Cardiac muscle cell (in vitro differentiated cells and primary cell): Measurements from ENCODE around the gene RBM23. TPM values are rescaled to one million over a fixed set of nuclear protein-coding genes. Genes with fewer than 3 reads are reported as not detected.

Experiments
- DNase-seq, 2 donors: peaks; one replicate each; pipeline versions ENCODE4 v3.0.0 to v3.0.0-alpha.2; 2010 to 2017; ENCODE audit warnings: low read depth in 1 of 2, low spot score in 1 of 2
- H3K27ac ChIP-seq: fragments of 200-600 bp; sonication (generic); 2 replicates; pipeline ENCODE4 v1.5.1; 2016
- H3K27me3 ChIP-seq: fragments of 200-600 bp; sonication (generic); 2 replicates; pipeline ENCODE4 v1.6.0; 2016; ENCODE audit warnings: control low read depth
- H3K36me3 ChIP-seq: fragments of 200-600 bp; sonication (generic); 2 replicates; pipeline ENCODE4 v1.5.1; 2016; ENCODE audit warnings: control low read depth
- H3K4me1 ChIP-seq: fragments of 200-600 bp; sonication (generic); 2 replicates; pipeline ENCODE4 v1.8.1; 2017; ENCODE audit warnings: low read depth, mild to moderate bottlenecking, mixed run types
- H3K4me3 ChIP-seq: fragments of 200-600 bp; sonication (generic); 2 replicates; pipeline ENCODE4 v1.5.1; 2016; ENCODE audit warnings: mild to moderate bottlenecking
- H3K9me3 ChIP-seq: fragments of 200-600 bp; sonication (generic); 2 replicates; pipeline ENCODE4 v1.5.1; 2017; ENCODE audit warnings: low read depth, mild to moderate bottlenecking, control low read depth
- CTCF ChIP-seq: IDR thresholded peaks from 2 replicates; pipeline ENCODE4 v1.5.1; 2012; ENCODE audit warnings: low read depth, mild to moderate bottlenecking, low read length
- polyA plus RNA-seq: library from polyadenylated mRNA; unstranded; fragments of >200 nt; fragmentation: Nextera tagmentation; extraction: Ambion mirVana; gene quantifications from 2 replicates; pipeline ENCODE4 v1.2.1, GENCODE V29; 2016
- total RNA-seq: library from RNA; depleted of rRNA; stranded (reverse); fragments of >200 nt; gene quantifications from 2 replicates; pipeline ENCODE4 v1.2.3, GENCODE V29; 2016

RBM23 gene
- total and polyA plus RNA-seq, 2 experiments from 2014 or later: 93.4 to 107 TPM

- Histone ChIP-seq H3K27ac (no peak overlapping the region), H3K27me3 (no peaks in the 10 kb centered on the region), H3K9me3 (no peaks in the 10 kb centered on the region), H3K36me3 (peaks cover 6% of the 10 kb centered on the region), H3K4me3 (no peak overlapping the region), H3K4me1 (peaks cover 8% of the 10 kb centered on the region)
- TF ChIP-seq CTCF: no peak
- DNase-seq: no peak
Measured at GRCh38 chr14:22896356-22896755, 22.6 kb downstream of the RBM23 start.

GRCh38 chr14:22895402-22895801, 23.5 kb downstream of the RBM23 start:
- Histone ChIP-seq H3K9me3 (no peaks in the 10 kb centered on the region), H3K36me3 (no peaks in the 10 kb centered on the region), H3K4me1 (peaks cover 8% of the 10 kb centered on the region), H3K4me3 (no peak overlapping the region), H3K27ac (no peak overlapping the region), H3K27me3 (no peaks in the 10 kb centered on the region)
- TF ChIP-seq CTCF: no peak
- DNase-seq: no peak

- Histone ChIP-seq H3K9me3 (no peaks in the 10 kb centered on the region), H3K27me3 (no peaks in the 10 kb centered on the region), H3K4me3 (no peak overlapping the region), H3K36me3 (no peaks in the 10 kb centered on the region), H3K4me1 (peaks cover 8% of the 10 kb centered on the region), H3K27ac (no peak overlapping the region)
- no peak for DNase-seq
- TF ChIP-seq CTCF: no peak
Measured at GRCh38 chr14:22893706-22894105, 25.2 kb downstream of the RBM23 start.

- Histone ChIP-seq H3K9me3 (no peaks in the 10 kb centered on the region), H3K4me3 (no peak overlapping the region), H3K36me3 (no peaks in the 10 kb centered on the region), H3K4me1 (peaks cover 5% of the 10 kb centered on the region), H3K27ac (no peak overlapping the region), H3K27me3 (no peaks in the 10 kb centered on the region)
- no peak for DNase-seq
- TF ChIP-seq CTCF: no peak
Measured at GRCh38 chr14:22892488-22892887, 26.5 kb downstream of the RBM23 start.

GRCh38 chr14:22890416-22890815, 28.5 kb downstream of the RBM23 start:
- no peak for DNase-seq
- H3K4me1 ChIP-seq: peaks cover 6% of the 10 kb centered on the region
- no peaks in the 10 kb centered on the region for H3K36me3 ChIP-seq
- no peak overlapping the region for H3K27ac ChIP-seq
- H3K9me3 ChIP-seq: no peaks in the 10 kb centered on the region
- H3K4me3 ChIP-seq: no peak overlapping the region
- H3K27me3 ChIP-seq: no peaks in the 10 kb centered on the region
- TF ChIP-seq CTCF: no peak

GRCh38 chr14:22888662-22889061, 30.3 kb downstream of the RBM23 start:
- no peak overlapping the region for H3K4me3 ChIP-seq
- no peaks in the 10 kb centered on the region for H3K27me3 ChIP-seq
- H3K9me3 ChIP-seq: no peaks in the 10 kb centered on the region
- no peak overlapping the region for H3K27ac ChIP-seq
- peaks cover 14% of the 10 kb centered on the region for H3K4me1 ChIP-seq
- no peak for DNase-seq
- H3K36me3 ChIP-seq: no peaks in the 10 kb centered on the region
- no peak for TF ChIP-seq CTCF
